ENCODE measurements around the gene HLA-G. TPM values are rescaled to one million over a fixed set of nuclear protein-coding genes. Genes with fewer than 3 reads are reported as not detected.

The HLA-G gene
- polyA plus RNA-seq, 1 of the 3 experiments (the other 2 are of a cell fraction) = not detected

DNA sequence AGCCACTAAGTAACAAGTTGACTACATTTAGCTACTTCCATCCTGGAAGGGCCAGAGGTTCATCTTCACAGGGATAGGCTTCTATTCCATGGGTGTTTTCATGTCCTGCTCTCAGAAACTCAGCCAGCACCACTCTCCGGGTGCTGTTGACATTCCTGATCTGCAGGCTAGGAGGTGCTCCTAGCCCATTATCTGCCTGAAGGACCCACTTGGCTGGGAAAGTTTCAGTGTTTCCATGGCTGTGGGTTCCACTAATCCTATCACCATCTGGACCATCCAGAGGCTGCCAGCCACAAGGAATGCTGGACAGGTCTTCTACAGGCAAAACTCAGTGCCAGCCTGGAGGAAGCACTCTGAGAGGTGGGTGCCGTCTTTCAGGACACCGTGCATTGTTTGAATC lies 45.2 kb downstream of the HLA-G start:
- DNase-seq = no peak
- H3K4me1 ChIP-seq (ENCODE audit: control insufficient read depth in 1 of 2, insufficient read depth in 2 of 2, low read depth in 1 of 2, low read length in 1 of 2) = no peaks in the 10 kb centered on the region
- no peaks in the 10 kb centered on the region for H3K36me3 ChIP-seq (replicated peaks in 1 of 2; ENCODE audit: control insufficient read depth in 1 of 2, insufficient read depth in 2 of 2, low read length in 1 of 2)
- H3K9me2 ChIP-seq = no peaks in the 10 kb centered on the region
- TF ChIP-seq FOXM1 (IDR thresholded peaks at IDR 0.05; ENCODE audit: low read depth) = no peak
- TF ChIP-seq, protein P1, sequence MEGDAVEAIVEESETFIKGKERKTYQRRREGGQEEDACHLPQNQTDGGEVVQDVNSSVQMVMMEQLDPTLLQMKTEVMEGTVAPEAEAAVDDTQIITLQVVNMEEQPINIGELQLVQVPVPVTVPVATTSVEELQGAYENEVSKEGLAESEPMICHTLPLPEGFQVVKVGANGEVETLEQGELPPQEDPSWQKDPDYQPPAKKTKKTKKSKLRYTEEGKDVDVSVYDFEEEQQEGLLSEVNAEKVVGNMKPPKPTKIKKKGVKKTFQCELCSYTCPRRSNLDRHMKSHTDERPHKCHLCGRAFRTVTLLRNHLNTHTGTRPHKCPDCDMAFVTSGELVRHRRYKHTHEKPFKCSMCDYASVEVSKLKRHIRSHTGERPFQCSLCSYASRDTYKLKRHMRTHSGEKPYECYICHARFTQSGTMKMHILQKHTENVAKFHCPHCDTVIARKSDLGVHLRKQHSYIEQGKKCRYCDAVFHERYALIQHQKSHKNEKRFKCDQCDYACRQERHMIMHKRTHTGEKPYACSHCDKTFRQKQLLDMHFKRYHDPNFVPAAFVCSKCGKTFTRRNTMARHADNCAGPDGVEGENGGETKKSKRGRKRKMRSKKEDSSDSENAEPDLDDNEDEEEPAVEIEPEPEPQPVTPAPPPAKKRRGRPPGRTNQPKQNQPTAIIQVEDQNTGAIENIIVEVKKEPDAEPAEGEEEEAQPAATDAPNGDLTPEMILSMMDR (IDR thresholded peaks at IDR 0.05) = no peak
- TF ChIP-seq, protein P2, sequence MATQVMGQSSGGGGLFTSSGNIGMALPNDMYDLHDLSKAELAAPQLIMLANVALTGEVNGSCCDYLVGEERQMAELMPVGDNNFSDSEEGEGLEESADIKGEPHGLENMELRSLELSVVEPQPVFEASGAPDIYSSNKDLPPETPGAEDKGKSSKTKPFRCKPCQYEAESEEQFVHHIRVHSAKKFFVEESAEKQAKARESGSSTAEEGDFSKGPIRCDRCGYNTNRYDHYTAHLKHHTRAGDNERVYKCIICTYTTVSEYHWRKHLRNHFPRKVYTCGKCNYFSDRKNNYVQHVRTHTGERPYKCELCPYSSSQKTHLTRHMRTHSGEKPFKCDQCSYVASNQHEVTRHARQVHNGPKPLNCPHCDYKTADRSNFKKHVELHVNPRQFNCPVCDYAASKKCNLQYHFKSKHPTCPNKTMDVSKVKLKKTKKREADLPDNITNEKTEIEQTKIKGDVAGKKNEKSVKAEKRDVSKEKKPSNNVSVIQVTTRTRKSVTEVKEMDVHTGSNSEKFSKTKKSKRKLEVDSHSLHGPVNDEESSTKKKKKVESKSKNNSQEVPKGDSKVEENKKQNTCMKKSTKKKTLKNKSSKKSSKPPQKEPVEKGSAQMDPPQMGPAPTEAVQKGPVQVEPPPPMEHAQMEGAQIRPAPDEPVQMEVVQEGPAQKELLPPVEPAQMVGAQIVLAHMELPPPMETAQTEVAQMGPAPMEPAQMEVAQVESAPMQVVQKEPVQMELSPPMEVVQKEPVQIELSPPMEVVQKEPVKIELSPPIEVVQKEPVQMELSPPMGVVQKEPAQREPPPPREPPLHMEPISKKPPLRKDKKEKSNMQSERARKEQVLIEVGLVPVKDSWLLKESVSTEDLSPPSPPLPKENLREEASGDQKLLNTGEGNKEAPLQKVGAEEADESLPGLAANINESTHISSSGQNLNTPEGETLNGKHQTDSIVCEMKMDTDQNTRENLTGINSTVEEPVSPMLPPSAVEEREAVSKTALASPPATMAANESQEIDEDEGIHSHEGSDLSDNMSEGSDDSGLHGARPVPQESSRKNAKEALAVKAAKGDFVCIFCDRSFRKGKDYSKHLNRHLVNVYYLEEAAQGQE (IDR thresholded peaks at IDR 0.05; ENCODE audit: low read depth, low read length) = no peak
- TF ChIP-seq RCOR1 (IDR thresholded peaks at IDR 0.05; ENCODE audit: low read length) = no peak
- TF ChIP-seq NRF1 (IDR thresholded peaks at IDR 0.05; ENCODE audit: low read depth, low read length) = no peak
- TF ChIP-seq GABPA (IDR thresholded peaks at IDR 0.05; ENCODE audit: low read depth) = no peak
- no peak for TF ChIP-seq JUND (IDR thresholded peaks at IDR 0.05)
- no peak for TF ChIP-seq FOSL2 (IDR thresholded peaks at IDR 0.05; ENCODE audit: borderline replicate concordance, low read depth)
- TF ChIP-seq, protein P3, sequence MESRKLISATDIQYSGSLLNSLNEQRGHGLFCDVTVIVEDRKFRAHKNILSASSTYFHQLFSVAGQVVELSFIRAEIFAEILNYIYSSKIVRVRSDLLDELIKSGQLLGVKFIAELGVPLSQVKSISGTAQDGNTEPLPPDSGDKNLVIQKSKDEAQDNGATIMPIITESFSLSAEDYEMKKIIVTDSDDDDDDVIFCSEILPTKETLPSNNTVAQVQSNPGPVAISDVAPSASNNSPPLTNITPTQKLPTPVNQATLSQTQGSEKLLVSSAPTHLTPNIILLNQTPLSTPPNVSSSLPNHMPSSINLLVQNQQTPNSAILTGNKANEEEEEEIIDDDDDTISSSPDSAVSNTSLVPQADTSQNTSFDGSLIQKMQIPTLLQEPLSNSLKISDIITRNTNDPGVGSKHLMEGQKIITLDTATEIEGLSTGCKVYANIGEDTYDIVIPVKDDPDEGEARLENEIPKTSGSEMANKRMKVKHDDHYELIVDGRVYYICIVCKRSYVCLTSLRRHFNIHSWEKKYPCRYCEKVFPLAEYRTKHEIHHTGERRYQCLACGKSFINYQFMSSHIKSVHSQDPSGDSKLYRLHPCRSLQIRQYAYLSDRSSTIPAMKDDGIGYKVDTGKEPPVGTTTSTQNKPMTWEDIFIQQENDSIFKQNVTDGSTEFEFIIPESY (IDR thresholded peaks at IDR 0.05; ENCODE audit: borderline replicate concordance, low read depth) = no peak
- H3K4me2 ChIP-seq = no peak overlapping the region
- H3F3A ChIP-seq (replicated peaks; ENCODE audit: insufficient read depth) = no peaks in the 10 kb centered on the region
- no peak overlapping the region for H3K27ac ChIP-seq (ENCODE audit: low read depth in 2 of 2, low read length in 1 of 2)
- H3K9me3 ChIP-seq = no peaks in the 10 kb centered on the region
- H2AFZ ChIP-seq (ENCODE audit: low read depth) = no peak overlapping the region
- H3K79me2 ChIP-seq (ENCODE audit: insufficient read depth) = no peaks in the 10 kb centered on the region
- POLR2A ChIA-PET = no interaction called here
- no peak overlapping the region for H3K4me3 ChIP-seq (ENCODE audit: low read depth in 2 of 2, low read length in 1 of 2)
- CTCF ChIA-PET = interaction anchor here (1.2 kb wide), 1 partner anchor 165 kb away, joined by 4 read pairs; no protein-coding TSS in a partner anchor
- H3K9ac ChIP-seq = no peak overlapping the region
- no peaks in the 10 kb centered on the region for H4K20me1 ChIP-seq (ENCODE audit: insufficient read depth)
- no peaks in the 10 kb centered on the region for H3K27me3 ChIP-seq (ENCODE audit: insufficient read depth)
- 43% methylated on average over 3 of the region's 3 CpGs for WGBS (ENCODE audit: low lambda C conversion rate)

DNA sequence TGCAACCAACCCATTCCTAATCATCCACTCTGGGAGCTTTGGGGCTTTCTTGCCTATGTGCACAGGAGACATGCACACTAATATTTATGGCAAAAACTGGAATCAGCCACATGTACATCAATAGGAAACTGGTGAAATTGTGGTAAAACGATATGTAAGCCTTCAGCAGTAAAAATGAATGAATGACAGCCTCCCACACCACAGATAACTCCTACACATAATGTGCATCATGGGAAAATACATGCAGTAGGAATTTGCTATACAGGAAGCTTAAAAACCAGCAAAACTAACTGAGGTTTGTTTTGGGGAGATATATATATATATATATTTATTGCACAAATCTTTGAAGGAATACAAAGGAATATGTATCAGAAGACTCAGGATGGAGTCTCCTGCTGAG lies 47.6 kb downstream of the HLA-G start:
- ChIA-PET POLR2A (no interaction called here), CTCF (no interaction called here)
- H3K36me3 ChIP-seq (replicated peaks in 1 of 2; ENCODE audit: control insufficient read depth in 1 of 2, insufficient read depth in 2 of 2, low read length in 1 of 2) = no peaks in the 10 kb centered on the region
- H3K27ac ChIP-seq (ENCODE audit: low read depth in 2 of 2, low read length in 1 of 2) = no peak overlapping the region
- no peak for TF ChIP-seq NRF1 (IDR thresholded peaks at IDR 0.05; ENCODE audit: low read depth, low read length)
- TF ChIP-seq GATA2 (CRISPR knock-in tag; IDR thresholded peaks at IDR 0.05) = no peak
- TF ChIP-seq ELF1 (IDR thresholded peaks at IDR 0.05) = no peak
- no peak for TF ChIP-seq NFIC (IDR thresholded peaks at IDR 0.05; ENCODE audit: borderline replicate concordance)
- no peak for TF ChIP-seq EP300 (IDR thresholded peaks at IDR 0.05; ENCODE audit: borderline replicate concordance in 1 of 2, low read depth in 1 of 2, low read length in 1 of 2)
- TF ChIP-seq, protein P4, sequence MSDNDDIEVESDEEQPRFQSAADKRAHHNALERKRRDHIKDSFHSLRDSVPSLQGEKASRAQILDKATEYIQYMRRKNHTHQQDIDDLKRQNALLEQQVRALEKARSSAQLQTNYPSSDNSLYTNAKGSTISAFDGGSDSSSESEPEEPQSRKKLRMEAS (IDR thresholded peaks at IDR 0.05; ENCODE audit: low read depth) = no peak
- TF ChIP-seq GABPA (IDR thresholded peaks at IDR 0.05; ENCODE audit: low read depth) = no peak
- TF ChIP-seq TAF1 (IDR thresholded peaks at IDR 0.05; ENCODE audit: borderline replicate concordance, low read depth, low read length) = no peak
- TF ChIP-seq, protein P5, sequence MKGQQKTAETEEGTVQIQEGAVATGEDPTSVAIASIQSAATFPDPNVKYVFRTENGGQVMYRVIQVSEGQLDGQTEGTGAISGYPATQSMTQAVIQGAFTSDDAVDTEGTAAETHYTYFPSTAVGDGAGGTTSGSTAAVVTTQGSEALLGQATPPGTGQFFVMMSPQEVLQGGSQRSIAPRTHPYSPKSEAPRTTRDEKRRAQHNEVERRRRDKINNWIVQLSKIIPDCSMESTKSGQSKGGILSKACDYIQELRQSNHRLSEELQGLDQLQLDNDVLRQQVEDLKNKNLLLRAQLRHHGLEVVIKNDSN (IDR thresholded peaks at IDR 0.05; ENCODE audit: borderline replicate concordance, low read depth) = no peak
- no peak for TF ChIP-seq TEAD4 (IDR thresholded peaks at IDR 0.05; ENCODE audit: borderline replicate concordance, insufficient read depth)
- H3K4me2 ChIP-seq = no peak overlapping the region
- no peaks in the 10 kb centered on the region for H3K27me3 ChIP-seq (ENCODE audit: insufficient read depth)
- H3K9ac ChIP-seq = no peak overlapping the region
- 78% methylated on average over 1 of the region's 1 CpG for WGBS (ENCODE audit: low lambda C conversion rate)
- H3F3A ChIP-seq (replicated peaks; ENCODE audit: insufficient read depth) = no peaks in the 10 kb centered on the region
- no peaks in the 10 kb centered on the region for H4K20me1 ChIP-seq (ENCODE audit: insufficient read depth)
- no peaks in the 10 kb centered on the region for H3K4me1 ChIP-seq (ENCODE audit: control insufficient read depth in 1 of 2, insufficient read depth in 2 of 2, low read depth in 1 of 2, low read length in 1 of 2)
- H3K4me3 ChIP-seq (ENCODE audit: low read depth in 2 of 2, low read length in 1 of 2) = no peak overlapping the region
- H3K9me2 ChIP-seq = no peaks in the 10 kb centered on the region
- DNase-seq = no peak
- H2AFZ ChIP-seq (ENCODE audit: low read depth) = no peak overlapping the region
- H3K79me2 ChIP-seq (ENCODE audit: insufficient read depth) = no peaks in the 10 kb centered on the region
- H3K9me3 ChIP-seq = no peaks in the 10 kb centered on the region

All from SK-N-SH (cell line).